B cell (primary cell): ENCODE measurements around the gene ARHGEF39.

Experiments used
- EZH2 ChIP-seq: IDR thresholded peaks from 2 replicates; pipeline ENCODE4 v1.6.1; 2012; ENCODE audit warnings: borderline replicate concordance, low read depth, mild to moderate bottlenecking, moderate library complexity, low read length; ENCODE audit not compliant: insufficient read depth, poor library complexity, severe bottlenecking
- TF ChIP-seq, protein P1 (sequence below): fragments of 200-600 bp; IDR thresholded peaks from one replicate; pipeline ENCODE4 v1.8.0; 2022; ENCODE audit warnings: antibody characterized with exemption, mild to moderate bottlenecking

DNA sequence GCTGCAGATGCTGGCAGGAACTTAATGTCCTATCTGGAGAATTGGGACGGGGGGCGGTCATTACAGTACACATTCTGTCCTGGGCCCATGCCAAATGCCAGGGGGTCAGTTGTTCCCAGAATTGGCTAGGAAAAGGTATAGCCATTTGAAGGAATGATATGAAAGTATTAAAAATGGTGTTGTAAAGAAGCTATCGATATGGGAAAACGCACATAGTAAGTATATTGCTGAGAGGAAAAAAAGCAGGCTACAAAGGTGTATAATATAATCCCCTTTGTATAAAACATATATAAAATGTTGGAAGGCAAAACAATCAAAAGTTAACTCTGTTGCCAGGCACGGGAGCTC lies 450 bp upstream of the ARHGEF39 start:
- TF ChIP-seq, protein P1, sequence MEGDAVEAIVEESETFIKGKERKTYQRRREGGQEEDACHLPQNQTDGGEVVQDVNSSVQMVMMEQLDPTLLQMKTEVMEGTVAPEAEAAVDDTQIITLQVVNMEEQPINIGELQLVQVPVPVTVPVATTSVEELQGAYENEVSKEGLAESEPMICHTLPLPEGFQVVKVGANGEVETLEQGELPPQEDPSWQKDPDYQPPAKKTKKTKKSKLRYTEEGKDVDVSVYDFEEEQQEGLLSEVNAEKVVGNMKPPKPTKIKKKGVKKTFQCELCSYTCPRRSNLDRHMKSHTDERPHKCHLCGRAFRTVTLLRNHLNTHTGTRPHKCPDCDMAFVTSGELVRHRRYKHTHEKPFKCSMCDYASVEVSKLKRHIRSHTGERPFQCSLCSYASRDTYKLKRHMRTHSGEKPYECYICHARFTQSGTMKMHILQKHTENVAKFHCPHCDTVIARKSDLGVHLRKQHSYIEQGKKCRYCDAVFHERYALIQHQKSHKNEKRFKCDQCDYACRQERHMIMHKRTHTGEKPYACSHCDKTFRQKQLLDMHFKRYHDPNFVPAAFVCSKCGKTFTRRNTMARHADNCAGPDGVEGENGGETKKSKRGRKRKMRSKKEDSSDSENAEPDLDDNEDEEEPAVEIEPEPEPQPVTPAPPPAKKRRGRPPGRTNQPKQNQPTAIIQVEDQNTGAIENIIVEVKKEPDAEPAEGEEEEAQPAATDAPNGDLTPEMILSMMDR: no peak
- TF ChIP-seq EZH2: no peak
